ENCODE measurements around the gene SEC24C. TPM values are rescaled to one million over a fixed set of nuclear protein-coding genes. Genes with fewer than 3 reads are reported as not detected.

The SEC24C gene
- polyA plus RNA-seq, 3 donors from 2014 or later: 15.5 to 77.7 (median 21.3) TPM

GRCh38 chr10:73819513-73820093, 75.4 kb downstream of the SEC24C start:
- no peak overlapping the region for H3K4me3 Mint-ChIP-seq
- DNase-seq: no peak
- no peaks in the 10 kb centered on the region for H3K9me3 Mint-ChIP-seq
- peaks cover 0 to 6% (median 1%) of the 10 kb centered on the region in 3 donors for H3K27me3 Mint-ChIP-seq (ENCODE audit: low read depth in 3 of 3)
- peak overlapping the region in 1 of 6 donors; percentile 22 for H3K27ac Mint-ChIP-seq
- peaks cover 0 to 27% (median 11%) of the 10 kb centered on the region in 3 donors for H3K36me3 Mint-ChIP-seq
- peaks cover 6 to 7% of the 10 kb centered on the region in 2 donors for H3K4me1 Mint-ChIP-seq

Other genes with a start within 250 kb of the SEC24C start
- gene PPP3CB, start 248.3 kb upstream of the SEC24C start, polyA plus RNA-seq: 1 to 10 TPM; 6.9 to 8.7 (median 8.3) TPM
- 1 to 10 TPM in 1 of 3 donors, under 1 TPM in 1, not detected in 1; 0.48 to 1.6 TPM for gene USP54, start 153.0 kb upstream of the SEC24C start, polyA plus RNA-seq
- gene MYOZ1, start 102.9 kb upstream of the SEC24C start, polyA plus RNA-seq: not detected
- gene SYNPO2L, start 88.3 kb upstream of the SEC24C start, polyA plus RNA-seq: not detected
- under 1 TPM in 1 of 3 donors, not detected in 2; 0.37 TPM for gene AGAP5, start 46.3 kb upstream of the SEC24C start, polyA plus RNA-seq
- gene CHCHD1, start 37.7 kb downstream of the SEC24C start, polyA plus RNA-seq: 10 to 100 TPM; 24.8 to 46.9 (median 42.7) TPM
- 10 to 100 TPM in 2 of 3 donors, 1 to 10 TPM in 1; 7.3 to 44.7 (median 14.8) TPM for gene ZSWIM8, start 41.2 kb downstream of the SEC24C start, polyA plus RNA-seq
- gene NDST2, start 67.2 kb downstream of the SEC24C start, polyA plus RNA-seq: 10 to 100 TPM; 10.6 to 29.9 (median 10.7) TPM
- gene CAMK2G, start 130.2 kb downstream of the SEC24C start, polyA plus RNA-seq: 1 to 10 TPM; 4.8 to 5.8 (median 5.0) TPM
- gene PLAU, start 166.8 kb downstream of the SEC24C start, polyA plus RNA-seq: under 1 TPM in 1 of 3 donors, not detected in 2; 0.08 TPM